Activated naive CD4-positive, alpha-beta T cell treated with anti-CD3 and anti-CD28 coated beads for 36 hours (primary cell): ENCODE data around the gene LIN7B. TPM values are rescaled to one million over a fixed set of nuclear protein-coding genes. Genes with fewer than 3 reads are reported as not detected.
A peak's percentile ranks its signal among the peaks of the same experiment; 100 is the strongest.
"Not testable (repeated sequence)": the region's sequence is repeated elsewhere in the genome, so short reads cannot be mapped to it uniquely, and the experiment has no call there.

Experiments
- CTCF ChIA-PET: fragments of 350-600 bp; sonication (Branson Sonifier 250); formaldehyde crosslinking; loops from one replicate; lab custom pipeline; 2021; ENCODE audit warnings: antibody characterized with exemption; lab: Charles Lee
- DNase-seq: peaks from one replicate; pipeline ENCODE4 v3.0.0-alpha.2; 2020
- H3K27ac Mint-ChIP-seq: one replicate; pipeline ENCODE4 v1.8.0; 2021; ENCODE audit warnings: mild to moderate bottlenecking, mixed read lengths
- H3K27me3 Mint-ChIP-seq: one replicate; pipeline ENCODE4 v1.8.0; 2021; ENCODE audit warnings: low read depth, mixed read lengths
- H3K36me3 Mint-ChIP-seq: one replicate; pipeline ENCODE4 v1.8.0; 2021; ENCODE audit warnings: low read depth, mixed read lengths
- H3K4me1 Mint-ChIP-seq: one replicate; pipeline ENCODE4 v1.8.0; 2021; ENCODE audit warnings: low read depth, mixed read lengths
- H3K4me3 Mint-ChIP-seq: one replicate; pipeline ENCODE4 v1.8.0; 2021; ENCODE audit warnings: mild to moderate bottlenecking, moderate library complexity, mixed read lengths
- H3K9me3 Mint-ChIP-seq: one replicate; pipeline ENCODE4 v1.8.0; 2021; ENCODE audit warnings: mixed read lengths
- intact Hi-C: fragments of 100-400 bp; cut with micrococcal nuclease; formaldehyde crosslinking; loops from one replicate; pipeline ENCODE4 v1.15.1; 2023
- total RNA-seq, 2 experiments: library from RNA; stranded (reverse); gene quantifications; one replicate each; pipeline ENCODE4 v1.2.3, GENCODE V29; 2021

Gene LIN7B
- total RNA-seq, 2 experiments from 2014 or later = 3.4 to 3.8 TPM

DNA sequence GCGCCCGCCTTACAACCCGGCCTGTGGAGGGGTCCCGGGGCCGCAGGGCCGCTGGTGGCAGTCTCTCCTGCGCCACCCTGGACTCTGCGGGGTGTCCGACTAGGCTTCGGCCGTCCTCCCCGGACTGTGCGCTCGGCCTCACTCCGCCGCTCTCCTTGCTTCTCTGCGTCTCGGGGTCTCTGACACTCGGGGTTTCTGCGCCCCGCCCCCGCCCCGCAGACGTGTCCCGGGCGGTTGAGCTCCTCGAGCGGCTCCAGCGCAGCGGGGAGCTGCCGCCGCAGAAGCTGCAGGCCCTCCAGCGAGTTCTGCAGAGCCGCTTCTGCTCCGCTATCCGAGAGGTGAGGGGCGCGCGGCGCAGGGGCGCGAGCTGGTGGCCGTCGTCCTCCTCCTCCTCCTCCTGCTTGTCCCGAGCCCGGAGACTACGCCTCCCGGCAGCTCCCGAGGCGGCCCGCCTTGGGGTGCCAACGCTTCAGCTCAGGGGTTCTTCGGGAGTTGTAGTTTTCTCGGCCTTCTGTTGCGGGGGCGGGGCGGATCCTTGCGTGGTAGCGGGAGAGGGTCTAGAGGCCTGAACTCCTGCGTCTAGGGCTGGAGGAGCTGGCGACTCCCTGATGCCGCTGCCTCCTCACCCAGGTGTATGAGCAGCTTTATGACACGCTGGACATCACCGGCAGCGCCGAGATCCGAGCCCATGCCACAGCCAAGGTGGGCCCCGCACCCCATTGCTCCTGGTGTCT lies 627 bp downstream of the LIN7B start:
- Mint-ChIP-seq H3K36me3 (no peaks in the 10 kb centered on the region), H3K27me3 (no peaks in the 10 kb centered on the region), H3K4me1 (peaks cover 28% of the 10 kb centered on the region), H3K27ac (no peak overlapping the region), H3K9me3 (no peaks in the 10 kb centered on the region), H3K4me3 (peak overlapping the region; percentile 75)
- intact Hi-C loops = loop anchor here (1.0 to 10.0 kb wide), 4 partner anchors 29 to 340 kb away; partner anchors contain the start of genes ALDH16A1, GYS1, PIH1D1 and PPP1R15A
- CTCF ChIA-PET = interaction anchor here (0.6 to 3.3 kb wide), 14 partner anchors 8 to 356 kb away, joined by 3 to 27 read pairs (median 4); partner anchors contain the start of genes GYS1 and RUVBL2
- peak; percentile 66 for DNase-seq

DNA sequence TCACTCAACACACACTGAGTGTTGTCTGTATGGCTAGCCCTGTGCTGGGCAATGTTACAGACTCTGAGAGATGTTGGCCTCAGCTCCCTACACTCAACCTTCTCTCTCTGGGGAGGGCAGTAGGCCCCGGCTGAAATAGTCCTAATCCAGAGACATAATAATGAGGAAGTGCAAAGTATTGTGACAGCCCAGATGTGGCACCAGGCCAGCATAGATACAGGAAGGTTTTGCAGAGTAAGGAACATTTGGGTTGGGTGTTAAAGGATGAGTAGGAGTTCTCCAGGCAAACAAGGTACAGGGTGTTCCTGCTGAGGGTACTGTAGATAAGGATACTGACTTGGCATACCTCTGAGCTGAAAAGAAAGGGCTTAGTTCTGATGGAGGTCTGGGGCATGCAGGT lies 2.4 kb downstream of the LIN7B start:
- no peaks in the 10 kb centered on the region for H3K9me3 Mint-ChIP-seq
- DNase-seq = no peak
- H3K27ac Mint-ChIP-seq = peak overlapping the region; percentile 48
- H3K4me1 Mint-ChIP-seq = peaks cover 38% of the 10 kb centered on the region
- intact Hi-C loops = loop anchor here (10.0 kb wide), 2 partner anchors 242 to 338 kb away; partner anchors contain the start of genes ALDH16A1, PIH1D1 and PPP1R15A
- H3K27me3 Mint-ChIP-seq = peaks cover 7% of the 10 kb centered on the region
- CTCF ChIA-PET = interaction anchor here (1.4 to 3.3 kb wide), 4 partner anchors 10 to 123 kb away, joined by 4 to 16 read pairs (median 5); partner anchors contain the start of genes GYS1 and RUVBL2
- no peaks in the 10 kb centered on the region for H3K36me3 Mint-ChIP-seq
- H3K4me3 Mint-ChIP-seq = peak overlapping the region; percentile 33

DNA sequence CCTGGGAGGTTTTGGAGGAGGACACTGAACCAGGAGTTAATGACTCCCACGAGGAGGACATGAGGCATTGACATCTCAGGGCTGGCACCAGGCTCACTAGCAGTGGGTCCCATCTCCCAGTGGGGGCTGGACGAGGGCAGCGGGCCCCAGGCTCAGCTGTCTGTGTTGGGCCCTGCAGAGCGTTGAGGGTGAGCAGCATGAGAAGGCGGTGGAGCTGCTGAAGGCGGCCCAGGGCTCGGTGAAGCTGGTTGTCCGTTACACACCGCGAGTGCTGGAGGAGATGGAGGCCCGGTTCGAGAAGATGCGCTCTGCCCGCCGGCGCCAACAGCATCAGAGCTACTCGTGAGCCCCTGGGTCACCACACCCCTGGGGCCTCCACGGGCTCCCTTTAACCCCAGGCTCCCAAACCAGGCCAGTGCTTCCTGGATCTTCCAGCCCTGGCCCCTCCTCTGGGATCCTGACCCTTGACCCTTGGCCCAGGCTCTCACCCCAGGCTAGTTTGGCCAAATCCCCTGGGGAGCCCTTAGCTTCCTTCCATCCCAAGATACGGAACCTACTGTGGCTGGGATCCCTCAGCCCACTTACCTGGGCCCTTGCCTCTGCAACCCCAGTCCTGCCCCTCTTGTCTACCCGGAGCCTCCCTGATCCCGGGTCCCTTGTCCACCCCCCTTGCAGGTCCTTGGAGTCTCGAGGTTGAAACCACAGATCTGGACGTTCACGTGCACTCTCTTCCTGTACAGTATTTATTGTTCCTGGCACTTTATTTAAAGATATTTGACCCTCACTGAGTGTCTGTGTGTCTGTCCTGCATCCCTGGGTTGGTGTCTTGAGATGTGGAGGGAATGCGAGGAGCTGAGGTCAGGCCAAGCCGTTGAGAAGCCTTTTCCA lies 3.8 kb downstream of the LIN7B start:
- H3K9me3 Mint-ChIP-seq = no peaks in the 10 kb centered on the region
- CTCF ChIA-PET = interaction anchor here (0.8 to 1.9 kb wide), 5 partner anchors 12 to 124 kb away, joined by 3 to 5 read pairs (median 4); partner anchors contain the start of genes GYS1 and RUVBL2
- H3K27ac Mint-ChIP-seq = peak overlapping the region; percentile 86
- intact Hi-C loops = loop anchor here (2.0 to 10.0 kb wide), 3 partner anchors 33 to 337 kb away; partner anchors contain the start of genes ALDH16A1, PIH1D1 and PPP1R15A
- no peak for DNase-seq
- peaks cover 7% of the 10 kb centered on the region for H3K27me3 Mint-ChIP-seq
- peaks cover 38% of the 10 kb centered on the region for H3K4me1 Mint-ChIP-seq
- peak overlapping the region; percentile 83 for H3K4me3 Mint-ChIP-seq
- no peaks in the 10 kb centered on the region for H3K36me3 Mint-ChIP-seq

DNA sequence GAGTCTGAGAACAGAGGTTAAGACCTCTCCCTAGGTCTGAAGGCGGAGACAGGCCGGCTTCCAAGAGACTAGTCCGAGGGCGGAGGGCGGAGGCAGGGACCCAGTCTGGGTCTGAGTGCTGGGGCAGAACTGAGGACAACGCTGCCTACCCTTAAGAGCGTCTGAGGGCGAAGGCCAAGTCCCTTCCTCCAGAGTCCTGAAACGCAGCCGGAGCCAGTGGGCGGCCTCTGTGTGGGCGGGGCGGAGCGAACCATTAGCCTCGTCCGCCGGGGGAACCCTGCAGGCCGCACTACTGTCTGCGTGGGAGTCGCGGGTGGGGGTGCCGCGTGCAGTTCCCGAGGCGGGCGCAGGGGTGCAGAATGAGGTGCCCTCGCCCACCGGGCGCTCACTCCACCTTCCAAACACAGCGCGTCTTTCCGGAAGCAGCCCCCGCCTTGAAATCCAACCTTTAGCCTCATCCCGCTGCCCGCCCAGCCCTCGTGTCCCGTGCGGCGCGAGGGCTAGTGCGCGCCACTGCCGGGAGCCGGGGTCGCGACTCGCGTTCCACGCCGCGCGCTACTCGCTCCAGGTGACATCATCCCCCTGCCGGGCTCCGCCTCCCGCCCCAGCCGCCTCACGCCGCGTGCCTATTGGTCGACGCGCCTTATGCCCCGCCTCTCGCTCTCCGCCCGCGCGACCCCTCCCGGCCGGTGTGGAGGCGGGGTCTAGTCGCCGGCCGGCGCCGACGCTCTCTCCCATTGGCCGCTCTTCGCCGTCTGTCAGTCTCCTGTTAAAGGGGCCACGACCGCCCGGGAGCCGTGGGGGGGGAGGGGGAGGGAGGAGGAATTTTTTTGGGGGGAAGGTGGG lies 4.6 kb downstream of the LIN7B start, which contains the start of gene C19orf73:
Gene C19orf73, minus strand, starts transcription at position 579 of the 846 bp plus-strand sequence. Its CDS starts 121 bp downstream, at position 458.
- intact Hi-C loops = loop anchor here (1.0 to 10.0 kb wide), 5 partner anchors 10 to 336 kb away; partner anchors contain the start of genes ALDH16A1, PIH1D1, PPP1R15A and SNRNP70
- H3K9me3 Mint-ChIP-seq = no peaks in the 10 kb centered on the region

DNA sequence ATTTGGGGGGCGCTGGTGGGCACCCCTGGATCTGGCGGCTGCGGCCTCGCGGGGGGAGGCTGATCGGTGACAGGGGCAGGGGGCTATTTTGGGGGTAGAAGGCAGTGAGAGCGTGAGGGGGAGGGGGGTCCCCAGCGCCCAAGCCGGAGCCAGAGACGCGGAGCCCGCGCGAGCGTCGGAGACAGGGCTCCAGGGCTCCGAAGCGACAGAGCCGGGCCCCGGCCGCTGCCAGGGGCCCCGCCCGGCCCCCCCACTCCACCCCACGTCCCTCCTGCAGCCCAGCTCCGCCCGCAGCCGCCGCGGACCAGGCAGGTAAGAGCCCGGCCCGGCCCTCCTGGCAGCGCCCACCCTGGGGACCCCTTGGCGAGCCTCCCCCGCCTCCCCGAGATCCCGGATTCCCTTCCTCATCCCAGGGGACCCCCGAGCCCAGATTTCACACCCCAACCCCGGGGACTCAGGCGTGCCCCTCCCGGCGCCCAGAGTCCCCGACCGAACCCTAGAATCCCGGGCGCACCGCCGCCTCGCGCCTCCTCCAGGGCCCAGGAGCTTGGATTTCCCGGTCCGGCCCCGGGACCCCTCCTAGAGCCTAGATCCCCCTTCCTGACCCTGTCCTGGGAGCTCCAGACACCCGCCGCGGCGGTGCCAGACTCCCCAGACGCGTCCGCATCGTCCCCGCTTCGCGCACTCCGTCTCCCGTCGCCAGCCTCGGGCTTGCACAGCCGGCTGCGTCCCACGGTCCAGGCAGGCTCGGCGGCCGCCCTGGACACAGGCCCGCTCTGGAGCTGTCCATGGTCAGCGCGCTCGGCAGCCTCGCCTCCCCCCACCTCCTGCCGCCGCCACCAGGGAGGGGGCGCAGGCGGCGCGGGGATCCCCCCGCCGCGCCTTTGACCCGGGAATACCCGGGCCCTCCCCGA lies 5.5 kb downstream of the LIN7B start, which contains the start of gene PPFIA3:
Gene PPFIA3, plus strand, starts transcription at position 134 of the 914 bp plus-strand sequence. CDS start 8,330 bp downstream, outside the sequence.
- Mint-ChIP-seq H3K27ac (peak within 1 kb of the TSS; percentile 86), H3K9me3 (no peaks in the 10 kb centered on the region), H3K27me3 (peaks cover 7% of the 10 kb centered on the region), H3K4me3 (peak within 1 kb of the TSS; percentile 83), H3K36me3 (no peaks in the 10 kb centered on the region), H3K4me1 (peaks cover 29% of the 10 kb centered on the region)
- intact Hi-C loops = loop anchor here (1.0 to 10.0 kb wide), 5 partner anchors 9 to 335 kb away; partner anchors contain the start of genes ALDH16A1, PIH1D1, PPP1R15A and SNRNP70
- CTCF ChIA-PET = interaction anchor here (1.1 kb wide), 1 partner anchor 13 kb away, joined by 3 read pairs; no protein-coding TSS in a partner anchor
- no peak for DNase-seq

More for the DNA sequence above, 4.6 kb downstream of the LIN7B start, which contains the start of gene C19orf73:
- CTCF ChIA-PET = interaction anchor here (0.8 to 1.9 kb wide), 3 partner anchors 13 to 125 kb away, joined by 3 to 5 read pairs (median 4); partner anchors contain the start of genes GYS1 and RUVBL2
- DNase-seq = peak; percentile 95
- H3K4me1 Mint-ChIP-seq = peaks cover 32% of the 10 kb centered on the region
- H3K4me3 Mint-ChIP-seq = peak within 1 kb of the TSS; percentile 83
- H3K27ac Mint-ChIP-seq = peak within 1 kb of the TSS; percentile 86
- H3K27me3 Mint-ChIP-seq = peaks cover 7% of the 10 kb centered on the region
- H3K36me3 Mint-ChIP-seq = no peaks in the 10 kb centered on the region

DNA sequence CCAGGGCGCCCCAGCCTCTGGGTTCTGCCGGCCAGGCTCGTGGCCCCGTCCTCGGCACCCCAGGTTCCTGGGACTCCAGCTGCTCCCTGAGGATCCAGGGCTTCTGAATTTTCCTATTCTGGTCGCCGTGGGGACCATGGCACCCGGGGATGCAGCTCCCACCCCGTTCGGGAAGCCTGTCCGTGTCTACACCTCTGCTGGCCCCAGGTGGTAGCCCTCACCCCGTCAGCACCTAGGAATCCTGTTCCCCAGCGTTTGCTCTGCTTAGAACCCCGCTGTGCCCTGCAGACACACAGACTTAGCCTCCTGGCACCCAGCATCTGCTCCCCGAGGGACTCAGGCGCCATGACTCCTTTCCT lies 6.1 kb downstream of the LIN7B start:
- H3K36me3 Mint-ChIP-seq = no peaks in the 10 kb centered on the region
- CTCF ChIA-PET = interaction anchor here (1.1 kb wide), 1 partner anchor 14 kb away, joined by 3 read pairs; no protein-coding TSS in a partner anchor
- DNase-seq = no peak
- no peak overlapping the region for H3K27ac Mint-ChIP-seq
- H3K9me3 Mint-ChIP-seq = no peaks in the 10 kb centered on the region
- intact Hi-C loops = no loop called here
- peaks cover 7% of the 10 kb centered on the region for H3K27me3 Mint-ChIP-seq
- H3K4me1 Mint-ChIP-seq = peaks cover 26% of the 10 kb centered on the region
- peak overlapping the region; percentile 66 for H3K4me3 Mint-ChIP-seq

DNA sequence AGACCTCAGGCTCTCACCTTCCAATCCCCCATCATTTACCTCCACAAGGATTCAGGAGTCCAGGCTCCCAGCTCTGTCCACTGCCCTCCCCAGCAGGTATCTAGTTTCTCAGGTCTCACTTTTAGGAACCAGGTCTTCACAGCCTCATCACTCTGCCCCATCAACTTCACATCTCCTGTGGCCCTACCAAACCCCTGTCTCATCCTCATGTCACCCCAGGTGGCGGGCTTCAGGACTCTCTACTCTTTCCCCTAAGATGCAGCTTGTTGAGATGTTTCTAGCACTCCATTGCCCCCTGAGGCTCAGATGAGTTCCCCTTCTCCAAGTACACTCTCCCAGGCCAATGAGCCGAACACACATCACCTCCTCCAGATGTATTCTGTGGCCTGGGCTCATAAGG lies 6.7 kb downstream of the LIN7B start:
- H3K27ac Mint-ChIP-seq = no peak overlapping the region
- CTCF ChIA-PET = interaction anchor here (0.9 to 1.1 kb wide), 2 partner anchors 14 to 23 kb away, joined by 3 to 4 read pairs; no protein-coding TSS in a partner anchor
- H3K27me3 Mint-ChIP-seq = peaks cover 7% of the 10 kb centered on the region
- no peaks in the 10 kb centered on the region for H3K9me3 Mint-ChIP-seq
- peak overlapping the region; percentile 66 for H3K4me3 Mint-ChIP-seq
- no peaks in the 10 kb centered on the region for H3K36me3 Mint-ChIP-seq
- intact Hi-C loops = no loop called here
- no peak for DNase-seq
- H3K4me1 Mint-ChIP-seq = peaks cover 25% of the 10 kb centered on the region

DNA sequence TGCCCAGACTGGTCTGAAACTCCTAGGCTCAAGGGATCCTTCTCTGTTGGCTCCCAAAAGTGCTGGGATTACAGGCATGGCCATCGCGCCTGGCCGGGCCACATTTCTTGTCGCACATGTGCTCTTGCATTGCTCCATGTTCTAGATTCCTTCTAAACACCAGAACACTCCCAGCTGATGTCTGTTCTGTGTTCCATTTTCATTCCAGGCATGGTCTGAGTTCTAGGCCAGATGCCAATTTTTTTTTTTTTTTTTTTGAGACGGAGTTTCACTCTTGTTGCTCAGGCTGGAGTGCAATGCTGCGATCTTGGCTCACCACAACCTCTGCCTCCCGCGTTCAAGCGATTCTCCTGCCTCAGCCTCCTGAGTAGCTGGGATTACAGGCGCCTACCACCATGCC lies 7.7 kb downstream of the LIN7B start:
- CTCF ChIA-PET = interaction anchor here (0.7 to 1.0 kb wide), 2 partner anchors 8 to 26 kb away, joined by 3 read pairs; no protein-coding TSS in a partner anchor

DNA sequence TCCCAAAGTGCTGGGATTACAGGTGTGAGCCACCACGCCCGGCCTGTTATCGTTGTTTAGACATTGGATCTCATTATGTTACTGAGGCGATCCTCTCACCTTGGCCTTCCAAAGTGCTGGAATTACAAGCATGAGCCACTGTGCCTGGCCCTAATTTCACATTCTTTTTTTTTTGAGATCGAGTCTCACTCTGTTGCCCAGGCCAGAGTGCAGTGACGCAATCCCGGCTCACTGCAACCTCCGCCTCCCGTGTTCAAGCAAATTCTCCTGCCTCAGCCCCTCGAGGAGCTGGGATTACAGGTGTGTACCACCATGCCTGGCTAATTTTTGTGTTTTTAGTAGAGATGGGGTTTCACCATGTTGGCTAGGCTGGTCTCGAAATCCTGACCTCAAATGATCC lies 9.1 kb downstream of the LIN7B start:
- H3K36me3 Mint-ChIP-seq, H3K27me3 Mint-ChIP-seq, intact Hi-C loops, DNase-seq, H3K4me3 Mint-ChIP-seq, H3K9me3 Mint-ChIP-seq, H3K27ac Mint-ChIP-seq: not testable (repeated sequence)
- CTCF ChIA-PET = interaction anchor here (1.0 kb wide), 1 partner anchor 10 kb away, joined by 3 read pairs; no protein-coding TSS in a partner anchor
- peaks cover 19% of the 10 kb centered on the region for H3K4me1 Mint-ChIP-seq

More for the DNA sequence above, 7.7 kb downstream of the LIN7B start:
- DNase-seq, H3K27me3 Mint-ChIP-seq, H3K36me3 Mint-ChIP-seq, H3K9me3 Mint-ChIP-seq, intact Hi-C loops, H3K4me3 Mint-ChIP-seq, H3K27ac Mint-ChIP-seq: not testable (repeated sequence)
- H3K4me1 Mint-ChIP-seq = peaks cover 25% of the 10 kb centered on the region
